ENCODE measurements around the gene GRIN2A. TPM values are rescaled to one million over a fixed set of nuclear protein-coding genes. Genes with fewer than 3 reads are reported as not detected.

GRIN2A gene
- total RNA-seq, 1 experiment from 2014 or later: not detected

- Histone ChIP-seq H3K9me2 (replicated peaks; ENCODE audit: insufficient read depth, low read length) (no peaks in the 10 kb centered on the region), H3K4me3 (ENCODE audit: low read length) (no peak overlapping the region), H3K36me3 (ENCODE audit: insufficient read depth, low read length) (no peaks in the 10 kb centered on the region), H2AFZ (ENCODE audit: low read length) (no peak overlapping the region), H3K79me2 (ENCODE audit: low read length) (no peaks in the 10 kb centered on the region), H3K27ac (ENCODE audit: low read length) (no peak overlapping the region), H3K4me2 (ENCODE audit: low read depth, low read length, poor library complexity, severe bottlenecking) (no peak overlapping the region), H4K20me1 (ENCODE audit: insufficient read depth, low read depth, low read length) (no peaks in the 10 kb centered on the region), H3K9me3 (ENCODE audit: low read length) (no peaks in the 10 kb centered on the region), H3K27me3 (ENCODE audit: low read length) (no peaks in the 10 kb centered on the region), H3K4me1 (ENCODE audit: low read length) (no peaks in the 10 kb centered on the region), H3K9ac (ENCODE audit: low read length) (no peak overlapping the region)
- no peak for DNase-seq
Measured at GRCh38 chr16:9798474-9798873, 383.8 kb downstream of the GRIN2A start.

GRCh38 chr16:9797306-9797705, 384.9 kb downstream of the GRIN2A start:
- Histone ChIP-seq H4K20me1 (ENCODE audit: insufficient read depth, low read depth, low read length) (no peaks in the 10 kb centered on the region), H3K9me2 (replicated peaks; ENCODE audit: insufficient read depth, low read length) (no peaks in the 10 kb centered on the region), H3K36me3 (ENCODE audit: insufficient read depth, low read length) (no peaks in the 10 kb centered on the region), H3K4me2 (ENCODE audit: low read depth, low read length, poor library complexity, severe bottlenecking) (no peak overlapping the region), H3K4me3 (ENCODE audit: low read length) (no peak overlapping the region), H3K79me2 (ENCODE audit: low read length) (no peaks in the 10 kb centered on the region), H3K9me3 (ENCODE audit: low read length) (no peaks in the 10 kb centered on the region), H2AFZ (ENCODE audit: low read length) (no peak overlapping the region), H3K9ac (ENCODE audit: low read length) (no peak overlapping the region), H3K27ac (ENCODE audit: low read length) (no peak overlapping the region), H3K4me1 (ENCODE audit: low read length) (no peaks in the 10 kb centered on the region), H3K27me3 (ENCODE audit: low read length) (no peaks in the 10 kb centered on the region)
- DNase-seq: no peak

- no peak overlapping the region for H2AFZ ChIP-seq (ENCODE audit: low read length)
- no peaks in the 10 kb centered on the region for H3K27me3 ChIP-seq (ENCODE audit: low read length)
- no peaks in the 10 kb centered on the region for H3K36me3 ChIP-seq (ENCODE audit: insufficient read depth, low read length)
- no peak overlapping the region for H3K27ac ChIP-seq (ENCODE audit: low read length)
- no peak for DNase-seq
- H3K9me3 ChIP-seq (ENCODE audit: low read length): no peaks in the 10 kb centered on the region
- no peaks in the 10 kb centered on the region for H3K4me1 ChIP-seq (ENCODE audit: low read length)
- H3K79me2 ChIP-seq (ENCODE audit: low read length): no peaks in the 10 kb centered on the region
- H3K9me2 ChIP-seq (replicated peaks; ENCODE audit: insufficient read depth, low read length): no peaks in the 10 kb centered on the region
- no peak overlapping the region for H3K4me3 ChIP-seq (ENCODE audit: low read length)
- no peak overlapping the region for H3K9ac ChIP-seq (ENCODE audit: low read length)
- H3K4me2 ChIP-seq (ENCODE audit: low read depth, low read length, poor library complexity, severe bottlenecking): no peak overlapping the region
- H4K20me1 ChIP-seq (ENCODE audit: insufficient read depth, low read depth, low read length): no peaks in the 10 kb centered on the region
Measured at GRCh38 chr16:9793623-9794022, 388.6 kb downstream of the GRIN2A start.

GRCh38 chr16:9791556-9791955, 390.7 kb downstream of the GRIN2A start:
- Histone ChIP-seq H4K20me1 (ENCODE audit: insufficient read depth, low read depth, low read length) (no peaks in the 10 kb centered on the region), H3K9ac (ENCODE audit: low read length) (no peak overlapping the region), H3K27me3 (ENCODE audit: low read length) (no peaks in the 10 kb centered on the region), H2AFZ (ENCODE audit: low read length) (no peak overlapping the region), H3K4me1 (ENCODE audit: low read length) (no peaks in the 10 kb centered on the region), H3K4me3 (ENCODE audit: low read length) (no peak overlapping the region), H3K79me2 (ENCODE audit: low read length) (no peaks in the 10 kb centered on the region), H3K4me2 (ENCODE audit: low read depth, low read length, poor library complexity, severe bottlenecking) (no peak overlapping the region), H3K27ac (ENCODE audit: low read length) (no peak overlapping the region), H3K9me3 (ENCODE audit: low read length) (no peaks in the 10 kb centered on the region), H3K36me3 (ENCODE audit: insufficient read depth, low read length) (no peaks in the 10 kb centered on the region), H3K9me2 (replicated peaks; ENCODE audit: insufficient read depth, low read length) (no peaks in the 10 kb centered on the region)
- no peak for DNase-seq

GRCh38 chr16:9790199-9790598, 392.0 kb downstream of the GRIN2A start:
- no peaks in the 10 kb centered on the region for H3K27me3 ChIP-seq (ENCODE audit: low read length)
- no peak overlapping the region for H3K27ac ChIP-seq (ENCODE audit: low read length)
- no peak overlapping the region for H3K9ac ChIP-seq (ENCODE audit: low read length)
- no peak overlapping the region for H2AFZ ChIP-seq (ENCODE audit: low read length)
- H3K9me2 ChIP-seq (replicated peaks; ENCODE audit: insufficient read depth, low read length): no peaks in the 10 kb centered on the region
- no peaks in the 10 kb centered on the region for H3K9me3 ChIP-seq (ENCODE audit: low read length)
- no peaks in the 10 kb centered on the region for H3K79me2 ChIP-seq (ENCODE audit: low read length)
- no peak for DNase-seq
- no peak overlapping the region for H3K4me2 ChIP-seq (ENCODE audit: low read depth, low read length, poor library complexity, severe bottlenecking)
- H3K36me3 ChIP-seq (ENCODE audit: insufficient read depth, low read length): no peaks in the 10 kb centered on the region
- no peak overlapping the region for H3K4me3 ChIP-seq (ENCODE audit: low read length)
- H4K20me1 ChIP-seq (ENCODE audit: insufficient read depth, low read depth, low read length): no peaks in the 10 kb centered on the region
- no peaks in the 10 kb centered on the region for H3K4me1 ChIP-seq (ENCODE audit: low read length)

GRCh38 chr16:9787717-9788116, 394.5 kb downstream of the GRIN2A start:
- Histone ChIP-seq H4K20me1 (ENCODE audit: insufficient read depth, low read depth, low read length) (no peaks in the 10 kb centered on the region), H2AFZ (ENCODE audit: low read length) (no peak overlapping the region), H3K4me1 (ENCODE audit: low read length) (no peaks in the 10 kb centered on the region), H3K27ac (ENCODE audit: low read length) (no peak overlapping the region), H3K9me2 (replicated peaks; ENCODE audit: insufficient read depth, low read length) (no peaks in the 10 kb centered on the region), H3K4me3 (ENCODE audit: low read length) (no peak overlapping the region), H3K9ac (ENCODE audit: low read length) (no peak overlapping the region), H3K36me3 (ENCODE audit: insufficient read depth, low read length) (no peaks in the 10 kb centered on the region), H3K4me2 (ENCODE audit: low read depth, low read length, poor library complexity, severe bottlenecking) (no peak overlapping the region), H3K79me2 (ENCODE audit: low read length) (no peaks in the 10 kb centered on the region), H3K27me3 (ENCODE audit: low read length) (no peaks in the 10 kb centered on the region), H3K9me3 (ENCODE audit: low read length) (no peaks in the 10 kb centered on the region)
- no peak for DNase-seq

- Histone ChIP-seq H3K79me2 (ENCODE audit: low read length) (no peaks in the 10 kb centered on the region), H2AFZ (ENCODE audit: low read length) (no peak overlapping the region), H3K4me3 (ENCODE audit: low read length) (no peak overlapping the region), H3K36me3 (ENCODE audit: insufficient read depth, low read length) (no peaks in the 10 kb centered on the region), H3K9ac (ENCODE audit: low read length) (no peak overlapping the region), H3K9me3 (ENCODE audit: low read length) (no peaks in the 10 kb centered on the region), H3K9me2 (replicated peaks; ENCODE audit: insufficient read depth, low read length) (no peaks in the 10 kb centered on the region), H3K27ac (ENCODE audit: low read length) (no peak overlapping the region), H3K4me1 (ENCODE audit: low read length) (no peaks in the 10 kb centered on the region), H3K27me3 (ENCODE audit: low read length) (no peaks in the 10 kb centered on the region), H4K20me1 (ENCODE audit: insufficient read depth, low read depth, low read length) (no peaks in the 10 kb centered on the region), H3K4me2 (ENCODE audit: low read depth, low read length, poor library complexity, severe bottlenecking) (no peak overlapping the region)
- DNase-seq: no peak
Measured at GRCh38 chr16:9780831-9781230, 401.4 kb downstream of the GRIN2A start.

- no peak overlapping the region for H3K4me3 ChIP-seq (ENCODE audit: low read length)
- no peaks in the 10 kb centered on the region for H3K36me3 ChIP-seq (ENCODE audit: insufficient read depth, low read length)
- H3K9me2 ChIP-seq (replicated peaks; ENCODE audit: insufficient read depth, low read length): no peaks in the 10 kb centered on the region
- H3K4me2 ChIP-seq (ENCODE audit: low read depth, low read length, poor library complexity, severe bottlenecking): no peak overlapping the region
- H2AFZ ChIP-seq (ENCODE audit: low read length): no peak overlapping the region
- H3K79me2 ChIP-seq (ENCODE audit: low read length): no peaks in the 10 kb centered on the region
- H3K27ac ChIP-seq (ENCODE audit: low read length): no peak overlapping the region
- H3K4me1 ChIP-seq (ENCODE audit: low read length): no peaks in the 10 kb centered on the region
- no peaks in the 10 kb centered on the region for H3K9me3 ChIP-seq (ENCODE audit: low read length)
- no peak for DNase-seq
- no peaks in the 10 kb centered on the region for H4K20me1 ChIP-seq (ENCODE audit: insufficient read depth, low read depth, low read length)
- no peaks in the 10 kb centered on the region for H3K27me3 ChIP-seq (ENCODE audit: low read length)
- no peak overlapping the region for H3K9ac ChIP-seq (ENCODE audit: low read length)
Measured at GRCh38 chr16:9778849-9779248, 403.4 kb downstream of the GRIN2A start.

GRCh38 chr16:9775998-9776397, 406.2 kb downstream of the GRIN2A start:
- Histone ChIP-seq H3K4me2 (ENCODE audit: low read depth, low read length, poor library complexity, severe bottlenecking) (no peak overlapping the region), H3K27me3 (ENCODE audit: low read length) (no peaks in the 10 kb centered on the region), H3K4me1 (ENCODE audit: low read length) (no peaks in the 10 kb centered on the region), H4K20me1 (ENCODE audit: insufficient read depth, low read depth, low read length) (no peaks in the 10 kb centered on the region), H3K4me3 (ENCODE audit: low read length) (no peak overlapping the region), H3K36me3 (ENCODE audit: insufficient read depth, low read length) (no peaks in the 10 kb centered on the region), H3K9me2 (replicated peaks; ENCODE audit: insufficient read depth, low read length) (no peaks in the 10 kb centered on the region), H3K27ac (ENCODE audit: low read length) (no peak overlapping the region), H3K9me3 (ENCODE audit: low read length) (no peaks in the 10 kb centered on the region), H3K9ac (ENCODE audit: low read length) (no peak overlapping the region), H2AFZ (ENCODE audit: low read length) (no peak overlapping the region), H3K79me2 (ENCODE audit: low read length) (no peaks in the 10 kb centered on the region)
- DNase-seq: no peak
